Measurements from ENCODE around the gene NEB. TPM values are rescaled to one million over a fixed set of nuclear protein-coding genes. Genes with fewer than 3 reads are reported as not detected.
A peak's percentile ranks its signal among the peaks of the same experiment; 100 is the strongest.

Gene NEB
- total and polyA plus RNA-seq, 7 donors = 796 to 7,790 (median 2,020) TPM

- no peak overlapping the region for H3K4me3 ChIP-seq
- peaks cover 1 to 100% of the 10 kb centered on the region in 2 donors for H3K36me3 ChIP-seq (ENCODE audit: insufficient read depth in 1 of 2, low read depth in 1 of 2)
- no peak for TF ChIP-seq CTCF (IDR thresholded peaks at IDR 0.05)
- peak overlapping the region; percentile 73 for H3K27ac ChIP-seq
- DNase-seq = no peak
- H3K27me3 ChIP-seq (ENCODE audit: insufficient read depth in 3 of 3, low read length in 2 of 3) = no peaks in the 10 kb centered on the region
- no peaks in the 10 kb centered on the region for H3K9me3 ChIP-seq
- WGBS, 3 donors = 30 to 41% (median 36%) methylated on average over 6 of the region's 6 CpGs
- peaks cover 47% of the 10 kb centered on the region for H3K4me1 ChIP-seq
- intact Hi-C loops (cut with DNase I) = no loop called here
- ATAC-seq = peak; percentile 56 to 77 (median 62)
These were observed 64.6 kb downstream of the NEB start for GRCh38 chr2:151669585-151670081.

- H3K36me3 ChIP-seq (ENCODE audit: insufficient read depth in 1 of 2, low read depth in 1 of 2) = peaks cover 6 to 100% of the 10 kb centered on the region in 2 donors
- intact Hi-C loops (cut with DNase I) = no loop called here
- ATAC-seq (no peak), DNase-seq (no peak)
- H3K9me3 ChIP-seq = no peaks in the 10 kb centered on the region
- H3K27ac ChIP-seq = peak overlapping the region; percentile 73
- H3K27me3 ChIP-seq (ENCODE audit: insufficient read depth in 3 of 3, low read length in 2 of 3) = no peaks in the 10 kb centered on the region
- TF ChIP-seq CTCF (IDR thresholded peaks at IDR 0.05) = no peak
- WGBS, 3 donors = 87 to 94% (median 93%) methylated on average over 5 of the region's 5 CpGs
- H3K4me1 ChIP-seq = peaks cover 43% of the 10 kb centered on the region
- H3K4me3 ChIP-seq = no peak overlapping the region
These were observed 65.5 kb downstream of the NEB start for GRCh38 chr2:151668737-151669136.

- 27 to 40% (median 28%) methylated on average over 3 of the region's 3 CpGs for WGBS, 3 donors
- peak overlapping the region; percentile 17 for H3K27ac ChIP-seq
- H3K36me3 ChIP-seq (ENCODE audit: insufficient read depth in 1 of 2, low read depth in 1 of 2) = peaks cover 6 to 100% of the 10 kb centered on the region in 2 donors
- peak; percentile 18 to 29 (median 22) for ATAC-seq
- H3K4me3 ChIP-seq = no peak overlapping the region
- H3K4me1 ChIP-seq = peaks cover 31% of the 10 kb centered on the region
- intact Hi-C loops (cut with DNase I) = no loop called here
- no peaks in the 10 kb centered on the region for H3K27me3 ChIP-seq (ENCODE audit: insufficient read depth in 3 of 3, low read length in 2 of 3)
- TF ChIP-seq CTCF (IDR thresholded peaks at IDR 0.05) = no peak
- H3K9me3 ChIP-seq = no peaks in the 10 kb centered on the region
- DNase-seq = no peak
These were observed 68.3 kb downstream of the NEB start for GRCh38 chr2:151665959-151666358.

GRCh38 chr2:151664520-151664919, 69.8 kb downstream of the NEB start:
- no peak for TF ChIP-seq CTCF (IDR thresholded peaks at IDR 0.05)
- ATAC-seq (no peak), DNase-seq (no peak)
- Histone ChIP-seq H3K4me3 (no peak overlapping the region), H3K27ac (peak overlapping the region; percentile 30), H3K36me3 (ENCODE audit: insufficient read depth in 1 of 2, low read depth in 1 of 2) (peaks cover 6 to 100% of the 10 kb centered on the region in 2 donors), H3K4me1 (peaks cover 29% of the 10 kb centered on the region), H3K9me3 (no peaks in the 10 kb centered on the region), H3K27me3 (ENCODE audit: insufficient read depth in 3 of 3, low read length in 2 of 3) (no peaks in the 10 kb centered on the region)
- WGBS, 3 donors = 58 to 63% (median 62%) methylated on average over 1 of the region's 1 CpG
- intact Hi-C loops (cut with DNase I) = loop anchor here in 1 of 2 donors (5.0 kb wide), 1 partner anchor 37 kb away; no protein-coding TSS in a partner anchor

GRCh38 chr2:151661625-151662024, 72.7 kb downstream of the NEB start:
- 60 to 80% (median 73%) methylated on average over 2 of the region's 2 CpGs for WGBS, 3 donors
- peaks cover 6 to 100% of the 10 kb centered on the region in 2 donors for H3K36me3 ChIP-seq (ENCODE audit: insufficient read depth in 1 of 2, low read depth in 1 of 2)

More at GRCh38 chr2:151661625-151662024, 72.7 kb downstream of the NEB start:
- DNase-seq (no peak), ATAC-seq (no peak)
- no peaks in the 10 kb centered on the region for H3K9me3 ChIP-seq
- peaks cover 40% of the 10 kb centered on the region for H3K4me1 ChIP-seq
- no peak overlapping the region for H3K4me3 ChIP-seq
- H3K27me3 ChIP-seq (ENCODE audit: insufficient read depth in 3 of 3, low read length in 2 of 3) = no peaks in the 10 kb centered on the region
- H3K27ac ChIP-seq = no peak overlapping the region
- intact Hi-C loops (cut with DNase I) = loop anchor here in 1 of 2 donors (5.0 kb wide), 1 partner anchor 34 kb away; no protein-coding TSS in a partner anchor
- TF ChIP-seq CTCF (IDR thresholded peaks at IDR 0.05) = no peak

All from psoas muscle (tissue), 8 donors.